Mucosa of gallbladder (tissue), 1 donor: ENCODE results near the gene PDCD6IP. TPM values are rescaled to one million over a fixed set of nuclear protein-coding genes. Genes with fewer than 3 reads are reported as not detected.
A peak's percentile ranks its signal among the peaks of the same experiment; 100 is the strongest.
"Not testable (repeated sequence)": the region's sequence is repeated elsewhere in the genome, so short reads cannot be mapped to it uniquely, and the experiment has no call there.

ENCODE experiments used
- DNase-seq: peaks from one replicate; pipeline ENCODE4 v3.0.0-alpha.2; 2020; ENCODE audit warnings: low spot score
- total RNA-seq: library from RNA; stranded (reverse); gene quantifications from one replicate; pipeline ENCODE4 v1.2.1, GENCODE V29; 2021
- donor health status: DM: no; HTN: no; CAD: no.

Gene PDCD6IP
- total RNA-seq, 1 donor from 2014 or later, result 237 TPM

DNA sequence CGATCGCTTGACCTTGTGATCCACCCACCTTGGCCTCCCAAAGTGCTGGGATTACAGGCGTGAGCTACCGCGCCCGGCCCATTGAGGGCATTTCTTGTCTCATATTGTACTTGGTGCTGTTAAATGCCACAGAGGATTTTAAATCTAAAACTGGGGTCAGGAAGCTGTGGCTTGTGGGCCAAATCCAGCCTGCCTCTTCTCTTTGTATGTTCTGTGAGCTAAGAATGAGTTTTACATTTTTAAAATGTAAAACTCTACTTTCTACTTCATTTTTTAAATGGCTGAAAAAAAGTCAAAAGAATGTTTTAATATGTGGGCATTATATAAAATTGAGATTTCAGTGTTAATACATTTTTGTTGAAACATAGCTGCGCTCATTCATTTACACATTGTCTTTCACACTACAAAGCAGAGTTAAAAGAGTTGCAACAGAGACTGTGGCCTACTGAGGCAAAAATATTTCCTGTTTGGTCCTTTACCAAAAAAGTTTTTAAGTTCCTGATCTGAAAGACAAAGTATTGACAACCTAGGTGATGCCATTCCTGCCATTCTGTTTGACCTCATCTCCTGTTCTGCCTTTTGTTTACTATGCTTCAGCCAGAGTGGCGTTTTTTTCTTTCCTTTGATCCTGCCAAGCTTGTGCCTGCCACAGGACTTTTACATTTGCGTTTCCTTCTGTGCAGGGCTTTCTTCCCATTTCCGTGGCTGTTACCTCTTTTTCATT, 50.4 kb downstream of the PDCD6IP start:
- DNase-seq, result peak; percentile 34

DNA sequence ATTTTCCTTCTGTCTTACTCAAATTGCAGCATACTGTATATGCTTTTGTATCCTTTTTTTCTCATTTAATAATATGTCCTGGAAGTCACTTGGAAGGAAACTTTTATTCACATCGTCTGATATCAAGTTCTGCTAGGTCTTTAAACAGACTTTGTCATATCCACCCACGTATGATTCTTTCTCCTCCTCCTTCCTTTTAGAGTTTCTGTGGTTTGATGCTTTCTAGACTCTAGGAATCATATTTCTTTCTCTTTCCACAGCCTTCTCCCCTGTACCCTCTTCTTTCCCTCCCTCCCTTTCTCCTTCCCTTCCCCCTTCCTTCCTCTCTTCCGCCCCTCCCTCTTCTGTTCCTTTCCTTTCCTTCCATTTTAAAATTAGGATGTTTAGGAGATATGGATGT, 52.2 kb downstream of the PDCD6IP start:
- not testable (repeated sequence) for DNase-seq

DNA sequence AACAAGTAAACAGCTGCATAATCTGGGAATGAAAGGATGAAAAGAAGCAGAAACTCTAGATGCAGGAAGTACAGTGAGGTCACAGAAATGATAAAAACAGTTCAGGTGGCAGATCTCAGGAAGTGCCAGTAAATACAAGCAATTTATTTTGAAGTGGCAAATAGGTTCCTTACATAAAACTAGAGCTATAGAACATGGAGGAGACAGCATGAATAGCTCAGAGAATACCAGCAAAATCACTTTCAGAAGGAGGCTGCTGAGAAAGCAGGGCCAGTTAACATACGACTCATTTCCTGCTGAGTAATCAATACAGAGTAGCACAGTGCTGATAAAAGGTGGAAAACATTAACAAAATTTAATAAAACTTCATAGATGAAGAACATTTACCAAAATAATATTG, 57.0 kb downstream of the PDCD6IP start:
- DNase-seq, result not testable (repeated sequence)

DNA sequence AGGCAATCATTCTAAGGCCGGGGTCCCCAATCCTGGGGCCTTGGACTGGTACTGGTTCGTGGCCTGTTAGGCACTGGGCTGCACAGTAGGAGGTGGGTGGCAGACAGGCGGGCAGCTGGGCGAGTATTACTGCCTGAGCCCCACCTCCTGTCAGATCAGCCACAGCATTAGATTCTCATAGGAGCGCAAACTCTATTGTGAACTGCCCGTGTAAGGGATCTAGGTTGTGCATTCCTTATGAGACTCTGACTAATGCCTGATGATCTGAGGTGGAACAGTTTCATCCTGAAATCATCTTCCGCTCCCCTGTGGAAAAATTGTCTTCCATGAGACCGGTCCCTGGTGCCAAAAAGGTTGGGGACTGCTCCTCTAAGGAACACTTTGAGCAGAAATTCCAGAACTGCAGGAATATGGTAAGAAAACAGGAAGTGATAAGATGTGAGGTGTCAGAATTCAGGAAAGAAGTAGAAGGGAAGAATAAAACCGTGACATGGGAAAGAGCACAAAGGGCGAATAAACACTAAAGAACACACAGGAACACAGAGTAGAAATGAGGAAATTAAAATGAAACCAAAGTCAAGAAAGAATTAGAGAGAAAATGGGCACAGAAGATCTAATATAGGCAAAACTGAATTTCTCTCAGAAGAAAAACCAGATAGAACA, 57.6 kb downstream of the PDCD6IP start:
- no peak for DNase-seq

DNA sequence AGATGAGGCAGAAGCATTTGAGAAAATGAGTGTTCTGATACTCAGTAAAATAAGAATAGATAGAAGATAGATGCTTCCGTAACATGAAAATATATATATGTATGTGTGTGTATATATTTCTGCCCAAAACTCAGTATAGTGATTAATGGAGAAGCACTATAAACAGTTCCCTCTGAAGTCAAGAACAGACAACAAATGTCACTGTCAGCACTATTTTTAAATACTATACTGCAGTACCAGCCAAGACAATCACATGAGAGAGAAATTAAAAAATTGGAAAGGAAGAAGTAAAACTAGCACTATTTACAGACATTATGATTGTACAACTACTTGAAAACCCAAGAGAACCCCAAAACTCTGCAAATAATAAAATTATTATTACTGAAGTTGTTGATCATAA, 59.3 kb downstream of the PDCD6IP start:
- DNase-seq, result not testable (repeated sequence)

DNA sequence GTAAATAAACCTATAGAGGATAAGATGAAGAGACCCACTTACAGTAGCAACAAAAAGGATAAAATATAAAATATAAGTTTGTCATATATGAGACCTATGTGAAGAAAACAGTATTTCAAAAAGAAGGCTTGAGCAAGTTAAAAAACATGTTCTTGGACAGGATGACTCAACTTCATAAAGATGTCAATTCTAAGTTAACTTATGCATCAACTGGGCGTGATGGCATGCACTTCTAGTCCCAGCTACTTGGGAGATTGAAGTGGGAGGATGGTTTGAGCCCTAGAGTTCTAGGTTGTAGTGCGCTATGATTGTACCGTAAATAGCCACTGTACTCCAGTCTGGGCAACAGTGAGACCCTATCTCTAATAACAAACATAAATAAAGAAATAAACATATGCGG, 59.7 kb downstream of the PDCD6IP start:
- DNase-seq, result no peak

DNA sequence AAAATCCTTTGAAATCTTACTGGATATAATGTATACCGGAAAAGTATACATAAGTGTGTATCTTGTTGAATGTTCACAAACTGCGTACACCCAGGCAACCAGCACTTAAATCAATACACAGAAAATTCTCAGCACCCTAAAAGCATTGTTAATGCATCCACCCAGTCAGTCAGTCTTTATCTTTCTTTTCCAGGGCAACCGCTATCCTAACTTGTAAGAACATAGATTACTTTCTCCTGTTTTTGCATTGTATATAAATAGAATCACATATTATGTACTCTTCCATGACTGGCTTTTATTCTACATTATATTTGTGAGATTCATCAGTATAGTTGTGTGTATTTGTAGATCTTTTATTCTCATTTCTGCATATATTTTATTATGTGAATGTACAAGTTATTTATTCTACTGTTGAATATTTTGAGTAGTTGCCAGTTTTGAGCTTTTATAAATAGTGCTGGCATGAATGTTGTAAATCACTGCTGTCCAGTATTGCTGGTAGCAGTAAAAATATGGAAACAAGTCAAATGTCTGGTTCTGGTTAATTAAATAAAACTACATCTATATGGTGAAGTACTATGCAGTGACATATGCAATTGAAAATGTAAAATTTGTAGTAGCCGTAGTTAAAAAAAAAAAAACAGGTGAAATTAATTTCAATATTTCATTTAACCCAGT, 62.1 kb downstream of the PDCD6IP start:
- DNase-seq, result no peak

DNA sequence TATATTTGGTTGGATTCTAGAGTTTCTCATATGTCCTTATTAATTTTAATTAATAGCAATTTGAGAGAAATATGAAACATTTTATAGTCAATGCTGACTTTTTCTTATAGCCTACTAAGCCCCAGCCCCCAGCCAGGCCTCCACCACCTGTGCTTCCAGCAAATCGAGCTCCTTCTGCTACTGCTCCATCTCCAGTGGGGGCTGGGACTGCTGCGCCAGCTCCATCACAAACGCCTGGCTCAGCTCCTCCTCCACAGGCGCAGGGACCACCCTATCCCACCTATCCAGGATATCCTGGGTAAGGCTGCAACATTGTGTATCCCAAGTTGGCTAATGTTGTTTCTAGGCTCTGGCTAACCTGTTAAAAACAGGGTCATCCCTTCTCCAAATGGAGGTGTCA, 66.7 kb downstream of the PDCD6IP start:
- no peak for DNase-seq

DNA sequence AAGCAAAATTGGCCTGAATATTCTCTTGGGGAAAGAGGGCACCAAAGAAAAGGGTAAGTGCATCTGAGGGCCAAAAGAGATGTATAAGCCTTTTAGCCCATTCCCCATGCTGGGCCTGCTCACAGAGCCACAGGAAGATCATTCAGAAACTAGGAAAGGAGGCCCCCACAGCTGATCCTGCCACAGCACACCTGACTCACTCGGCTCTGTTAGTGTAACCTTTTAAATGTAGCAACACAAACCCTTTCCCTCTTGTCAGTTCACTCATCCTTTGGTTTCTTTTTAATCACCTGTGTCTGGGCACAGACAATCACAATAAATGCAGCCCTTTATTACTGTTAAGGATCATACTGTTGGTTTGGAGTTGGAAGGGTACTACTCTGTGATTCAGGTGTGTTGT, 69.9 kb downstream of the PDCD6IP start:
- no peak for DNase-seq

DNA sequence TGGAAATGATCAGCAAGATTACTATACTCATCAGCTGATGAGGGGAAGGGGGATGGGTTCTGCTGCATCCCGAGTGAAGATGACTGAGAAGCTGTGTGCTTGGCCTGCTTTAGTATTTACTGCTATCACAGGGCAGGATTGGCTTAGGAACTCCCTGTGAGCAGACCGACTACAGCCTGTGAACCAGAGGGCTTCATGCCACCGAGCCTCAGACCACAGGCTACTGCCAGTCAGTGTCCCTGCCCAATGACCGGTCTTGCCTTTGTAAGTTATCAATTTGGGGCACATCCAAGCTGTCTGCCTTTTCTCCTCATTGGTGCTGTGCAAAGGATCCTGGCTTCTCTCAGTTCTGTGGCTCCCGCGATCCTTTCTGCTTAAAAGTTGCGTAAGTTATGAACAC, 71.5 kb downstream of the PDCD6IP start:
- no peak for DNase-seq

DNA sequence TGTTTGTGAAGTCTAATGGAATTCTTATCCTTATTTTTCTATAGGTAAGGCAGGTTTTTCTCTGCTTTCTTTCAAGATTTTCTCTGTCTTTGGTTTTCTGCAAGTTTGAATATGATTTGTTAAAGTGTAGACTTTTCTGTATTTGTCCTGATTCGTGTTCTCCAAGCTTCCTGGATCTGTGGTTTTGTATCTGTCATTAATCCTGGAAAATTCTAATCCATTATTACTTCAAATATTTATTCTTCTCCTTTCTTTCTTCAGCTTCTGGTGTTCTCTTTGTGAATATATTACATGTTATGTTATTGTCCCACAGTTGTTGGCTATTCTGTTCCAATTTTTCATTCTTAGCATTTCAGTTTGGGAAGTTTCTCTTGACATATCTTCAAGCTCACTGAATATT, 76.4 kb downstream of the PDCD6IP start:
- no peak for DNase-seq

DNA sequence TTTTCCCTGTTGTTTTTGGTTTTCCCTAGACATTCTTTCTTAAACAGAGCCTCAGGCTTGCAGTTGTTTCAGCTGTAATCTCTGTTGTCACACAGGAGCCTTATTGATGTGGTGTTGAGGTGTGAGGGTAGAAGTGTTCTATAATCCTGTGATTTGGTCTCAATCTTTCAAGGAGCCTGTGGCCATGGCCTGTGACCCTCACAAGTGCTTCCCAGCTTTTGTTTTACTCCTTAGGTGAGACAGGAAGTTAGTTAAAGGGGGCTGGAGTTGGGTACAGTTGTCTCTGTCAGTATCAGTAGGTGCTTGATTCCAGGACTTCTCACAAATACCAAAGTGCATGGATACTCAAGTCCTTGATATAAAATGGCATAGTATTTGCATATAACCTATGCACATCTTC, 77.2 kb downstream of the PDCD6IP start:
- no peak for DNase-seq

DNA sequence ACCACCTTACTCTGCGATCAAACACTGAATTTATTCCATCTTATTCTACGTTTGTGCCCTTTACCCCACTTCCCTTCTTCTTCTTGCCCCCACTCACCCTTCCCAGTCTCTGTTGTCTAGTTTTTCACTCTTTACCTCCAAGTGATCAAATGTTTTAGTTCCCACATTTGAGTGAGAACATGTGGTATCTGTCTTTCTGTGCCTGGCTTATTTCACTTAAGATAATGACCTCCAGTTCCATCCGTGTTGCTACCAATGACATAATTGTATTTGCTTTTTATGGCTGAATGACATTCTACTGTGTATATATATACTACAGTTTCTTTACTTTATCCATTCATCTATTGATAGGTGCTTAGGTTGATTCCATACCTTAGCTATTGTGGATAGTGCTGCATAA, 78.8 kb downstream of the PDCD6IP start:
- DNase-seq, result no peak

DNA sequence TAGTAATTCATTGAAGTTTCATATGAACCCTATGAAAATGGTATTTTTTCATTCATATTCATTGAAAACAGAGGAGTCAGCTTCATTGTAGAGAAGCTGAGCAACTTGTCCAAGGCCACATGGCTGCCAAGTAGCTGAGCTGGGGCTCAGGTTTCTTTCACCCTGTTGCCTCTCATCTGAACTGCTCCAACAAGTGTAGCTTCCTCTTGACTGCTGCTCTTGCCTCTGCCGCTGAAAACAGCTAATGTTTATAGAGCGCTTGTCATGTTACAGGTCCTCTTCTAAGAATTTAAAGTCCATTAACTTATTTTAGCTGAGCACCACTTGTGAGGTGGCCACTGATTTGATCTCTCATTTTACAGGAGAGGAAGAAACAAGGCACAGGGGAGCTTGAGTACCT, 81.1 kb downstream of the PDCD6IP start:
- no peak for DNase-seq

DNA sequence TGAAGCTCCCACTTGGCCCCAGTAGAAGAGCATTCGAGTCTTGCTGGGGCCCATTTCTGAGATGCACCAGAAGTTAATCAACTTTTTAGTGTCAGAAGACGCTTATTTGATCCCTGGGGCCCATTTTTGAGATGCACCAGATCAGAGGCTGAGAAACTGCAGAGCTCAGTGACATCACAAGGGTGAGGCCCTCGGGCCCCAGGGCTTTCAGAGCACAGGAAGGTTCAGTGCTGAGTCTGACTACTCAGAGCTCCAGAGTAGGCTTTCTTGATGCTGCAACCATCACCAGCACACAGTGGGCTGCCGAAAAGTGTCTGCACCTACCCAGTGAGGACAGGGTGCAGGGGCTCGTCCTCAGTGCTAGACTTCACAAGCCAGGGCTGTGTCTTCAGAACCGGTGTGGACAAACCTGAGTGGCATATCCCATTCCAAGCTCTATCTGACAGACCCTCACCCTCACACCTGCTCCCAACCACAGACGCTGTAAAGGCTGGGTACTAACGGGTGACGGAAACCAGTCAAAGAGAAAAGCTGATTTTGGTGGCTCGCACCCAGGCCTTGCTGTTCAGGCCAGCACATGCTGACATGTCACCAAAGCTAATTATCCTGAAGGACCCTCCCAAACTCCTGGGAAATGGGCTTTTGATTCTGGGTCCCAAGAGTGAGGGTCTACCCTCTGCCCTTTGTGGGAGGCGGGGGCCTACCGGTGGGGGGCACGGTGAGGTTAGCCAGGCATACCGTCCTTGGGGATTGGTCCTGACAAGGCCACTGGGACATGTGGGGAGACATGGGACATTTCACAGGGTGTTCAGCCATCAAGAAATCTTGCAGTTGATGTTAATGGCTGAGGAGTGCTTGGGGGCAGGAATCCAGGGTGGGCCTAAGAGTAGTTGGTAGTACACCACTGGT, 83.0 kb downstream of the PDCD6IP start:
- no peak for DNase-seq

DNA sequence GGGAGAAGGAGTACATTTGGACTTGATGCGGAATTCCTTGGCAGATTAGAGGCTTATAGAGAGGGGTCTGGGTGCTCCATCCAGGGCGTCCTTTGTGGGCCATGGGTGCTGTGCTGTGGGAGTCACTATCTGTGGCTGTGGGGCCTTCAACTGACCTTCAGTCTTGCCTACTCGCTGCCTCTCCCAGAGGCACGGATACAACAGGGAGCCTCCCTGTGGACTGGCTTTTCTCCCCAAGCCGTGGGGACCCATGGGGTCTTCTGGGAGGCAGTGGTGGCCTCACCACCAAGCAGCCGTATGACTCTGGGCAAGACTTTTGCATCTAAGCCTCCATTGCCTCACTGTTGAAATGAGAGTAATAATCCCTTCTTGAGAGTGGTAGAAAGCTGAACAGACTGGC, 83.9 kb downstream of the PDCD6IP start:
- no peak for DNase-seq

DNA sequence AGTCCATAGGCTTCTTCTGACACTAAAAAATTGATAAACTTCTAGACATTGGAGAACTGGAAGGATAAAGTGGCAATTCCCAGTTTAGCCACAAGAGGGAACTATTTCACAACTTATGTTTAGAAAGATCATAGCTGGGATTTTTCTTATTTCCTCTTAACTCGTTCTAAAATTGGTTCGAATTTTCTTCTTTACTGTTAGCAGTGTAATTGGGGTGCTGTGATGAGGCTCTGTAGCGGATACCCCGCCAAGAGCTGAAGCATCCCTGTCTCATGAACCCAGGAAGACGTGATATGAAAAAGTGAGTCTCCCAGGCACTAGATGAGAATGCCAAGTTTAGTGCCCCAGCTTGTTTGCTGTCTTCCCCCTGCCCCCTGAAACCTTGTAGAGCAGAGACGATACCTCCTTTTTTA, 85.1 kb downstream of the PDCD6IP start:
- DNase-seq, result peak; percentile 25

DNA sequence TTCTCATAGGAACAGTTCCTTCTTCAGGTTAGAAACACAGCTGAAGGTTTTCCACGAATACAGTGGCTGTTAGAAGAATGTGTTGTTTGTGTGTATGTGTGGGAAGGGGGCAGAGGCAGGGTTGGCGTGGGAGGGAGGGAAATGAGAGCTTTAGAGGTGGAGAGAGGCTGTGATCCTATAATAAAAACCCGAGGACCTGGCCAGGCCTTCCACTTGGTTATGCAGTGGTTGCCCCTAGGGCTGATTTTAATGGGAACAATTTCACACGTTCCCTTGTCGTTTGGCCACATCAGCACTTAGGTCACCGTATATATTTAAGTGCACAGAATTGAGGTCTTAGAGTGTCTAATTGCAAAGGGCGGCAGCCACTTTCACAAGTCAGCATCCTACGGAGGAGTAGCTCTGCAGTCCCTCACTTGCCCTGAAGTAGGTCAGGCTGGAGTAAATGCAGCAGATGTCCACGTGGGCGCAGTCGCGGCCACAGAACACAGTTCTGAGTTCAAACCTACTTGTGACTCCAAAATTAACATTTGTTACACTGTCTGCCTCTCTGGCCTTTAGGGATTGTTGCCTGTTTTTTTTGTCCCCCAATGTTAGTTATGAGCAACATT, 85.6 kb downstream of the PDCD6IP start:
- no peak for DNase-seq

DNA sequence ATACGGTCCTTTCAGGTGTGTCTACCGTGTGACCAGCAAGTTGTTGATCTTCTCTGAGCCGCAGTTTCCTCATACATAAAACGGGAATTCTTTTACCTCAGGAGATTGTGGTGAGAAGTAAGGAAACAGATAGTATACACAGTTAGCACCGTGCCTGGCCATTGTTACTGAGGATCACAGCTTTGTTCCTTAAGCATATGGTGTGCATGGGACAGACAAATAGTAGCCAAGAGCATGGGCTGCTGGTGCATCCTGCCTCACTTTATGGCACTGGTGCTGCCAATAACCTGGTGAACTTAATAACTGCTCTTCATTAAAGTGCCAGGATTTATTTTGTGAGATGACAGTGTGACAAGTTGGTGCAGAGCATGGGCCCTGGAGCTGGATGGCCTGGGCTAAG, 86.3 kb downstream of the PDCD6IP start:
- DNase-seq, result no peak

DNA sequence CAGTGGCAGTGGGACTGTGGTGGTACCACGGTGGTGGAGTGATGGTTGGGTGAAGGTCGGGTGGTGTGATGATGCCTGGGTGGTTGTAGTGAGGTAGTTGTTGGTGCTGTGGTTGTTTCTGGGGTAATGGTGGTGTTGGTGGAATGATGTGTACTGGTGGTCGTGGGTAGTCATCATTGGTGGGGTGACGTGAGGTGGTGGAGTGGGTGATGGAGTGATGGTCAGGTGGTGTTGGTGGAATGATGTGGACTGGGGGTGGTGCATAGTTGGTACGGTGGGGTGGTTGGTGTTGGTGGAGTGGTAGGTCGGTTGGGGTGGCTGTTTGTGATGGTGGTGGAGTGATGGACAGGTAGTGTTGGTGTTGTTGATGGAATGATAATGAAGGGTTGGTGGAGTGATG, 87.1 kb downstream of the PDCD6IP start:
- DNase-seq, result no peak

DNA sequence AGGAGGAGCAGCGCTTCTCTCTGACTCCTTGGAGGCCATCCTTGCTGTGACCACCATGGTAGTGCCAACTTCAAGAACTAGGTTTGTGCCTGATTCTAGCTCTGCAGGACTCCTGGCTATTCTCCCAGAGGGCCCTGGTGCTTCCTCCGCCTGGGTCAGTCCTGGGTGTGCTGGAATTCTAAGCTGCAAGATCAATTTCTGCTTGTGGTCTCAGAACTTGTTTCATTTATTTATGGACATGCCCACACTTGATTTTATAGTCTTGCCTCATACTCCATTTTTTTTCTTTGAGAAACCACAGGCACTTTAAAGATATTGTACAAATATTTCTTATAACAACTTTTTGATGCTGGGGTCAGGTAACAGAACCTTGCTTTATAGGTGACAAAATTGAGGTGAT, 87.6 kb downstream of the PDCD6IP start:
- DNase-seq, result no peak

DNA sequence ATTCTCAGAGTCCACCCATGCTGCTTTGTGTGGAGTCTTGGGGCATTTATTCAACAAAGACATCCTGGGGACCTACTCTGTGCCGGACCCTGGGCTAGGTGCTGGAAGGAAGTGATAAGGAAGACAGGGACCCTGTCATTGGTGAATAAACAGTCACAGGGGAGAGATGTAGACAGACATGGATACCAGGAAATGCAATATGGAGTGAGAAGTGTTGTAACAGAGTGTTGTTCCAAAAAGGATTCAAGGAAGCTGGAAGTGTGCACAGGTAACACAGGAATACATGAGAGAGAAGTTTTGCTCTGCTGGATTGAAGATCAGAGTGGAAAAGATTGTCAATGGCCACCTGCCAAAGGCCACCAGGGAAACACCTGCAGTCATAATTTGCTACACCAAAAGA, 89.0 kb downstream of the PDCD6IP start:
- no peak for DNase-seq
